A549 (cell line): ENCODE results near the gene DRD3.

Source experiments
- CEBPB ChIP-seq, 2 experiments: fragments of >200 bp in 1 of 2; sonication (Bioruptor Twin) in 1 of 2; formaldehyde crosslinking in 1 of 2; IDR thresholded peaks; 2 replicates each; pipeline ENCODE4 v1.6.1; 2012 to 2016
- EHMT2 ChIP-seq: fragments of 200-600 bp; sonication (generic); IDR thresholded peaks from 2 replicates; pipeline ENCODE4 v1.6.1; 2016; ENCODE audit warnings: antibody characterized with exemption, low read depth, mild to moderate bottlenecking, moderate library complexity
- FOSB ChIP-seq: fragments of 250-450 bp; sonication (Bioruptor Pico); IDR thresholded peaks from 2 replicates; pipeline ENCODE4 v1.5.0; 2020; ENCODE audit warnings: mild to moderate bottlenecking, moderate library complexity
- KDM1A ChIP-seq: fragments of 200-600 bp; sonication (generic); IDR thresholded peaks from 2 replicates; pipeline ENCODE4 v1.6.1; 2016; ENCODE audit warnings: low read depth, mild to moderate bottlenecking
- MAZ ChIP-seq: fragments of 150-350 bp; IDR thresholded peaks from 2 replicates; pipeline ENCODE4 v1.6.1; 2014; ENCODE audit warnings: antibody characterized with exemption, low read depth, low read length, borderline replicate concordance
- PHF8 ChIP-seq: fragments of 200-600 bp; sonication (generic); IDR thresholded peaks from 2 replicates; pipeline ENCODE4 v1.6.1; 2016; ENCODE audit warnings: low read depth, mild to moderate bottlenecking, antibody characterized with exemption, moderate library complexity, borderline replicate concordance
- POLR2A ChIP-seq: IDR thresholded peaks from 2 replicates; pipeline ENCODE4 v1.6.1; 2012; ENCODE audit warnings: mild to moderate bottlenecking, low read length
- RAD21 ChIP-seq, 2 experiments: fragments of >200 bp in 1 of 2; sonication (Bioruptor Twin) in 1 of 2; formaldehyde crosslinking in 1 of 2; IDR thresholded peaks in 1 of 2; conservative IDR thresholded peaks in 1 of 2; 2 replicates in 1 of 2; 3 replicates in 1 of 2; pipeline ENCODE4 v1.6.1; 2012 to 2018; ENCODE audit warnings: inconsistent platforms in 1 of 2
- ZFP36 ChIP-seq: fragments of 450-650 bp; IDR thresholded peaks from 2 replicates; pipeline ENCODE4 v1.6.1; 2014; ENCODE audit warnings: borderline replicate concordance; ENCODE audit not compliant: partially characterized antibody
- TF ChIP-seq, protein P1 (sequence below): fragments of 200-600 bp; sonication (generic); IDR thresholded peaks from 2 replicates; pipeline ENCODE4 v1.6.1; 2016; ENCODE audit warnings: antibody characterized with exemption, mild to moderate bottlenecking, moderate library complexity
- TF ChIP-seq, protein P2 (sequence below): fragments of >200 bp; sonication (Bioruptor Twin); formaldehyde crosslinking; IDR thresholded peaks from 3 replicates; pipeline ENCODE4 v1.5.1; 2016
- TF ChIP-seq, protein P3 (sequence below): IDR thresholded peaks from 2 replicates; pipeline ENCODE4 v1.6.1; 2012
- TF ChIP-seq, protein P4 (sequence below): fragments of 450-650 bp; IDR thresholded peaks from 2 replicates; pipeline ENCODE4 v1.6.1; 2014; ENCODE audit warnings: antibody characterized with exemption

DNA sequence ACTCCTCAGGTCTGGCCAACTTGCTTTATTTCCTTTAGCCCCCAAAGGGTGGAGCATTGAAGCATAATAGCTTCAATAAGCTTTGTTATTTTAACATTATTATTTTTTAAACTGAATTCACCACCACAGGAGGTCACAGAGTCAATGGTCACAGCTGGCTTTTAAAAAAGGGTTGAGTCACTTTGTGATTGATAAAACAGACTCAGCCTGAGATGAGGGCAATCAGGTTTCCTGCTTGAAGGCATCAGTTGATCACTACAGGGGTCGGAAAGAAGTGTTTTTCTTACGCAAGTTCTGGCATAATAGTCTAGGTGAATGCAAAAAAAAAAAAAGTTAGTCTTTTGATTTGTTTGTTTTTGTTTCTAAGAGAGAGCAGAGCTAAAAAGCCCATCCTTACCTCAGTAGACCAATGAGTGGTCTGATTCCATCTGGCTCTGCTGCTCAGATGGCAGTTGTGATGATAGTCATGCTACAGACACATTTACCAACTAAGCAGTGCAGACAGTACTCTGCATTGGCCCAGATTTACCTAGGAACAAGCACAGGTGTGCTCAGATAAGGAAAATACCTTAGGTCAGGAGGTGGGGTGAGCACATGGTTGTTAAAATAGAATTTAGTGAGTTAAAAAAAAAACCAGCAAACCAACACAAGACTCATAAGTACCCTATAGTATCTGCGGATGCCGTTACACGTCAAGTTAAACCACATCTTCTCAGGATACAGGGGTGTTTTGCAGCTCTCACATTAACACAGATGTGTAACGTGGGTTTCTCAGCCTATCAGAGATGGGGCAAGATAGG, 35.9 kb upstream of the DRD3 start:
- TF ChIP-seq, protein P1, sequence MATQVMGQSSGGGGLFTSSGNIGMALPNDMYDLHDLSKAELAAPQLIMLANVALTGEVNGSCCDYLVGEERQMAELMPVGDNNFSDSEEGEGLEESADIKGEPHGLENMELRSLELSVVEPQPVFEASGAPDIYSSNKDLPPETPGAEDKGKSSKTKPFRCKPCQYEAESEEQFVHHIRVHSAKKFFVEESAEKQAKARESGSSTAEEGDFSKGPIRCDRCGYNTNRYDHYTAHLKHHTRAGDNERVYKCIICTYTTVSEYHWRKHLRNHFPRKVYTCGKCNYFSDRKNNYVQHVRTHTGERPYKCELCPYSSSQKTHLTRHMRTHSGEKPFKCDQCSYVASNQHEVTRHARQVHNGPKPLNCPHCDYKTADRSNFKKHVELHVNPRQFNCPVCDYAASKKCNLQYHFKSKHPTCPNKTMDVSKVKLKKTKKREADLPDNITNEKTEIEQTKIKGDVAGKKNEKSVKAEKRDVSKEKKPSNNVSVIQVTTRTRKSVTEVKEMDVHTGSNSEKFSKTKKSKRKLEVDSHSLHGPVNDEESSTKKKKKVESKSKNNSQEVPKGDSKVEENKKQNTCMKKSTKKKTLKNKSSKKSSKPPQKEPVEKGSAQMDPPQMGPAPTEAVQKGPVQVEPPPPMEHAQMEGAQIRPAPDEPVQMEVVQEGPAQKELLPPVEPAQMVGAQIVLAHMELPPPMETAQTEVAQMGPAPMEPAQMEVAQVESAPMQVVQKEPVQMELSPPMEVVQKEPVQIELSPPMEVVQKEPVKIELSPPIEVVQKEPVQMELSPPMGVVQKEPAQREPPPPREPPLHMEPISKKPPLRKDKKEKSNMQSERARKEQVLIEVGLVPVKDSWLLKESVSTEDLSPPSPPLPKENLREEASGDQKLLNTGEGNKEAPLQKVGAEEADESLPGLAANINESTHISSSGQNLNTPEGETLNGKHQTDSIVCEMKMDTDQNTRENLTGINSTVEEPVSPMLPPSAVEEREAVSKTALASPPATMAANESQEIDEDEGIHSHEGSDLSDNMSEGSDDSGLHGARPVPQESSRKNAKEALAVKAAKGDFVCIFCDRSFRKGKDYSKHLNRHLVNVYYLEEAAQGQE = no peak
- no peak for TF ChIP-seq CEBPB (IDR thresholded peaks at IDR 0.05)
- no peak for TF ChIP-seq PHF8
- TF ChIP-seq RAD21 (conservative IDR thresholded peaks at IDR 0.05 in 1 of 2, IDR thresholded peaks at IDR 0.05 in 1 of 2) = no peak
- TF ChIP-seq, protein P2, sequence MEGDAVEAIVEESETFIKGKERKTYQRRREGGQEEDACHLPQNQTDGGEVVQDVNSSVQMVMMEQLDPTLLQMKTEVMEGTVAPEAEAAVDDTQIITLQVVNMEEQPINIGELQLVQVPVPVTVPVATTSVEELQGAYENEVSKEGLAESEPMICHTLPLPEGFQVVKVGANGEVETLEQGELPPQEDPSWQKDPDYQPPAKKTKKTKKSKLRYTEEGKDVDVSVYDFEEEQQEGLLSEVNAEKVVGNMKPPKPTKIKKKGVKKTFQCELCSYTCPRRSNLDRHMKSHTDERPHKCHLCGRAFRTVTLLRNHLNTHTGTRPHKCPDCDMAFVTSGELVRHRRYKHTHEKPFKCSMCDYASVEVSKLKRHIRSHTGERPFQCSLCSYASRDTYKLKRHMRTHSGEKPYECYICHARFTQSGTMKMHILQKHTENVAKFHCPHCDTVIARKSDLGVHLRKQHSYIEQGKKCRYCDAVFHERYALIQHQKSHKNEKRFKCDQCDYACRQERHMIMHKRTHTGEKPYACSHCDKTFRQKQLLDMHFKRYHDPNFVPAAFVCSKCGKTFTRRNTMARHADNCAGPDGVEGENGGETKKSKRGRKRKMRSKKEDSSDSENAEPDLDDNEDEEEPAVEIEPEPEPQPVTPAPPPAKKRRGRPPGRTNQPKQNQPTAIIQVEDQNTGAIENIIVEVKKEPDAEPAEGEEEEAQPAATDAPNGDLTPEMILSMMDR = no peak
- TF ChIP-seq EHMT2 = no peak
- no peak for TF ChIP-seq FOSB (CRISPR knock-in tag)
- no peak for TF ChIP-seq KDM1A
- TF ChIP-seq ZFP36 = no peak
- TF ChIP-seq POLR2A = no peak
- TF ChIP-seq, protein P3, sequence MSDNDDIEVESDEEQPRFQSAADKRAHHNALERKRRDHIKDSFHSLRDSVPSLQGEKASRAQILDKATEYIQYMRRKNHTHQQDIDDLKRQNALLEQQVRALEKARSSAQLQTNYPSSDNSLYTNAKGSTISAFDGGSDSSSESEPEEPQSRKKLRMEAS = no peak
- TF ChIP-seq, protein P4, sequence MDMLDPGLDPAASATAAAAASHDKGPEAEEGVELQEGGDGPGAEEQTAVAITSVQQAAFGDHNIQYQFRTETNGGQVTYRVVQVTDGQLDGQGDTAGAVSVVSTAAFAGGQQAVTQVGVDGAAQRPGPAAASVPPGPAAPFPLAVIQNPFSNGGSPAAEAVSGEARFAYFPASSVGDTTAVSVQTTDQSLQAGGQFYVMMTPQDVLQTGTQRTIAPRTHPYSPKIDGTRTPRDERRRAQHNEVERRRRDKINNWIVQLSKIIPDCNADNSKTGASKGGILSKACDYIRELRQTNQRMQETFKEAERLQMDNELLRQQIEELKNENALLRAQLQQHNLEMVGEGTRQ = no peak
- no peak for TF ChIP-seq MAZ
